Measurements from ENCODE around the gene ARHGAP45. TPM values are rescaled to one million over a fixed set of nuclear protein-coding genes. Genes with fewer than 3 reads are reported as not detected.

ARHGAP45 gene
- total RNA-seq, 2 donors from 2014 or later: 37.9 to 42.6 TPM

DNA sequence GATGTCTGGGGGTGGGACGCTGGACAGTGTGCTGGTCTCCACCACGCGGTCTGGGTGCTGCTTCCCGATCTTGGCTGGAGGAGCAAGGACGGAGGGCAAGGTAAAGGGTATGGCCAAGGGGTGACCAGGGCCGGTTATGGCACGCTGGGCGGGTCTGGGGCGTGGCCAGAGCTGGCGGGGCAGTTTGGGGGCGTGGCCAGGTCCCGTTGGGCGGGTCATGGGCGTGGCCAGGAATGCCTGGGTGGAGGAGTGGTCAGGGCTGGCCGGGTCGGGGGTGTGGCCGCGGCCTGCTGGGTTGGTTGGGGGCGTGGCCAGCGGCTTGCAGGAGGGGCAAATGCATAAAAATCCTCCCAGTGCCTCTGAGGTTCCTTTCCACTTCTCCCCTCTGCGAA, 56.0 kb downstream of the ARHGAP45 start:
- ATAC-seq (ENCODE audit: insufficient number of reproducible peaks, low FRiP score, low read depth) (peak; percentile 20), DNase-seq (ENCODE audit: low spot score) (no peak)
- H3K9me3 ChIP-seq: no peaks in the 10 kb centered on the region
- H3K4me1 ChIP-seq (ENCODE audit: control insufficient read depth in 1 of 2, low read depth in 2 of 2): peaks cover 21 to 32% of the 10 kb centered on the region in 2 donors
- H3K4me3 ChIP-seq: no peak overlapping the region
- no peak overlapping the region for H3K27ac ChIP-seq
- H3K36me3 ChIP-seq: peaks cover 88% of the 10 kb centered on the region
- no peaks in the 10 kb centered on the region for H3K27me3 ChIP-seq (replicated peaks; ENCODE audit: insufficient read depth)
- TF ChIP-seq, protein P1, sequence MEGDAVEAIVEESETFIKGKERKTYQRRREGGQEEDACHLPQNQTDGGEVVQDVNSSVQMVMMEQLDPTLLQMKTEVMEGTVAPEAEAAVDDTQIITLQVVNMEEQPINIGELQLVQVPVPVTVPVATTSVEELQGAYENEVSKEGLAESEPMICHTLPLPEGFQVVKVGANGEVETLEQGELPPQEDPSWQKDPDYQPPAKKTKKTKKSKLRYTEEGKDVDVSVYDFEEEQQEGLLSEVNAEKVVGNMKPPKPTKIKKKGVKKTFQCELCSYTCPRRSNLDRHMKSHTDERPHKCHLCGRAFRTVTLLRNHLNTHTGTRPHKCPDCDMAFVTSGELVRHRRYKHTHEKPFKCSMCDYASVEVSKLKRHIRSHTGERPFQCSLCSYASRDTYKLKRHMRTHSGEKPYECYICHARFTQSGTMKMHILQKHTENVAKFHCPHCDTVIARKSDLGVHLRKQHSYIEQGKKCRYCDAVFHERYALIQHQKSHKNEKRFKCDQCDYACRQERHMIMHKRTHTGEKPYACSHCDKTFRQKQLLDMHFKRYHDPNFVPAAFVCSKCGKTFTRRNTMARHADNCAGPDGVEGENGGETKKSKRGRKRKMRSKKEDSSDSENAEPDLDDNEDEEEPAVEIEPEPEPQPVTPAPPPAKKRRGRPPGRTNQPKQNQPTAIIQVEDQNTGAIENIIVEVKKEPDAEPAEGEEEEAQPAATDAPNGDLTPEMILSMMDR (IDR thresholded peaks at IDR 0.05): no peak

DNA sequence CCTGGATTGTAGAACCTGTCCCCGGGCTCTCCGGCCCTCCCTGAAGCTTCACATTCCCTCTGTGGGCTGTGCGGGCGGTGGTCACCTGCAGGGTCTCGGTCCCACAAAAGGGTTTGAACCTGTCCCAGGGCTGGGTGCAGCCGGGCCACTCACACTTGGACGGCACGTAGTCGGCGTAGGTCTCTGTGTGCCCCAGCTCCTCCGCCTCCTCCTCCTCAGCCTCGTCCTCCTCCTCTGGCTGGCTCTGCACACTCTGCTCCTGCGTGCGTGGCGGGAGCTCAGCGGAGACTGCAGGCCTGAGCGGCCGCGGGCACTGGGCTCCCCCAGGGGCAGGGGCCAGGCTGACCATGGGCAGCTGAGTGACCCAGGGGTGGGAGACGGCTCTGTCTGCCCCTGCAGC, 56.4 kb downstream of the ARHGAP45 start:
- Histone ChIP-seq H3K9me3 (no peaks in the 10 kb centered on the region), H3K4me3 (no peak overlapping the region), H3K36me3 (peaks cover 84% of the 10 kb centered on the region), H3K27ac (no peak overlapping the region), H3K27me3 (replicated peaks; ENCODE audit: insufficient read depth) (no peaks in the 10 kb centered on the region), H3K4me1 (ENCODE audit: control insufficient read depth in 1 of 2, low read depth in 2 of 2) (peaks cover 21 to 35% of the 10 kb centered on the region in 2 donors)
- TF ChIP-seq, protein P1 (IDR thresholded peaks at IDR 0.05): no peak
- ATAC-seq (ENCODE audit: insufficient number of reproducible peaks, low FRiP score, low read depth): no peak
- DNase-seq (ENCODE audit: low spot score): no peak

DNA sequence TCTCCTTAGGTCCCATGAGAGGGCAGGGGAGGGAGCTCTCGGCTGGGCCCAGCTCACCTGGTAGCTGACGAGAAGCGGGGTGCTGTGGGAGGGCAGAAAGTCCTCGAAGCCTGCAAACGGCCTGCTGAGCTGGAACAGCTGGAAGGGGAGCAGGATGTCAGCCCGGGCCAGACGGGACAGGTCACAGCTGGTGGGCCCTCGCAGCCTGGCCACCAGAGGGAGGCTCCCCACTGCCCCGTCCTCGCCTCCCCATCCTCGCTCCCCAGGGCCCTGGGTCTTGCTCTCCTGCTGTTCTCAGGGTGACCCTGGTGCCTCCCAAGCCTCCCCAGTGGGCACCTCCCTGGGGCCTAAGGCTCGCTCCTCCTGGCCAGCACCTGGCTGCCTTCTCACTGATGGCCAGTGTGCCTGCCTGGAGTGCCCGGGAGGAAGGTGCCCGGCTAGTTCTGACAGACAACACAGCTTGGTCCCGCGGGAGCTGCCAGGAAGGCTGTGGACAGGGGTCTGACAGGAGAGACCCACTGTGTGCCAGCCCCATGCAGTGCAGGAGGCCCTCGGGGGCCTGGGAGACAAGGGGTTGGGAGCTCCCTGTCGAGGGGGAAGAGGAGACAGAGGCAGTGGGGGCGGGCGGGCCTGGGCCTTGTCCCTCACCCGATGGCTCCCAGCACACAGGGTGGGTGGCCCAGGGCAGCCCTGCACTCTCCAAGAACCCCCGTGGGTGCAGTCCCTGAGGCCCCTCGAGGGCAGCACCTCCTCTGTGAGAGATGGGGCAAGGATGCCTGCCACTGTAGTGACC, 57.1 kb downstream of the ARHGAP45 start:
- TF ChIP-seq, protein P1 (IDR thresholded peaks at IDR 0.05): no peak
- Histone ChIP-seq H3K4me1 (ENCODE audit: control insufficient read depth in 1 of 2, low read depth in 2 of 2) (peaks cover 26 to 39% of the 10 kb centered on the region in 2 donors), H3K27ac (peak overlapping the region in 1 of 2 donors; percentile 93), H3K36me3 (peaks cover 77% of the 10 kb centered on the region), H3K9me3 (no peaks in the 10 kb centered on the region), H3K4me3 (no peak overlapping the region), H3K27me3 (replicated peaks; ENCODE audit: insufficient read depth) (no peaks in the 10 kb centered on the region)
- DNase-seq (ENCODE audit: low spot score) (no peak), ATAC-seq (ENCODE audit: insufficient number of reproducible peaks, low FRiP score, low read depth) (no peak)

DNA sequence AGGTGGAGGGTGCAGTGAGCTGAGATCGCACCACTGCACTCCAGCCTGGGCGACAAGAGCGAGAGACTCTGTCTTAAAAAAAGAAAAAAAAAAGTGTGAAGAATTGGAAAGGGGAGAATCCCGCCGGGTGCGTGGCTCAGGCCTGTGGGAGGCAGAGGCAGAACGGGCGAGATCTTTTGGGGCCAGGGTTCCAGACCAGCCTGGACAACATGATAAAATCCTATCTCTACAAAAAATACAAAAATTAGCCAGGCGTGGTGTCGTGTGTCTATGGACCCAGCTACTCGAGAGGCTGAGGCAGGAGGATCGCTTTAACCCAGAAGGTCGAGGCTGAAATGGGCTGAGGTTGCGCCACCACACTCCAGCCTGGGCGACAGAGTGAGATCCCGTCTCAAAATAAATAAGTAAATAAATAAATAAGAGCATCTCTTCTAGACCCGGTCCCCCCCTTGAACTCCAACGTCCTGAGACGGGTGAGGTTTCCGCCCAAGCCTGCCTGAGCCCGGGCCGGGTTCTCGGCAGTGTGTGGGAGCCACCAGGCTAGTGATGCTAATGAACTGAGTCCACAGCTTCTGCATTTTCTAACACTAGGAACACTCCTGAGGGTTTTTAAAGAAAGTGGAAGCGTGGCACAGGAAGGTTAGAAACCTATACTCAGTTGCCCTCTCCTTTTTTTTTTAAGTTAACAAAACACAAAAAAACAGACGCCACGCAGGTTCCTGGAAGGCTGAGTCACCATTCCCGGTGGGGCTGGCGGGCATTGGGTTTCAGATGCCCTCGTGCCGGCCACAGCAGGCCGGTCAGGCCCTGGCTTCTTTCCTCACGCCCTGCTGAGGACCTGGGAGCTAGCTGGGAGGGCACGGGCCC, 58.9 kb downstream of the ARHGAP45 start:
- ATAC-seq (ENCODE audit: insufficient number of reproducible peaks, low FRiP score, low read depth): peak; percentile 36
- Histone ChIP-seq H3K4me1 (ENCODE audit: control insufficient read depth in 1 of 2, low read depth in 2 of 2) (peaks cover 41 to 56% of the 10 kb centered on the region in 2 donors), H3K9me3 (no peaks in the 10 kb centered on the region), H3K27ac (peak overlapping the region; percentile 63 to 93), H3K36me3 (peaks cover 60% of the 10 kb centered on the region), H3K27me3 (replicated peaks; ENCODE audit: insufficient read depth) (no peaks in the 10 kb centered on the region), H3K4me3 (peak overlapping the region; percentile 31)
- TF ChIP-seq, protein P1 (IDR thresholded peaks at IDR 0.05): no peak
- no peak for DNase-seq (ENCODE audit: low spot score)

Measured in thoracic aorta (tissue), 2 donors.